ENCODE measurements around the gene TNFRSF14.

Gene TNFRSF14

GRCh38 chr1:2587071-2587859 is 31.1 kb downstream of the TNFRSF14 start:
- DNase-seq (ENCODE audit: low read depth in 3 of 3) = no peak

GRCh38 chr1:2587860-2588571 is 31.8 kb downstream of the TNFRSF14 start:
- DNase-seq (ENCODE audit: low read depth in 3 of 3) = no peak

- DNase-seq (ENCODE audit: low read depth in 3 of 3) = no peak
Measured at GRCh38 chr1:2588661-2589430, 32.7 kb downstream of the TNFRSF14 start.

- no peak for DNase-seq (ENCODE audit: low read depth in 3 of 3)
Measured at GRCh38 chr1:2589431-2590232, 33.5 kb downstream of the TNFRSF14 start.

GRCh38 chr1:2590233-2591141 is 34.3 kb downstream of the TNFRSF14 start:
- no peak for DNase-seq (ENCODE audit: low read depth in 3 of 3)

GRCh38 chr1:2591233-2591580 is 35.0 kb downstream of the TNFRSF14 start:
- no peak for DNase-seq (ENCODE audit: low read depth in 3 of 3)

- DNase-seq (ENCODE audit: low read depth in 3 of 3) = no peak
Measured at GRCh38 chr1:2591581-2592261, 35.5 kb downstream of the TNFRSF14 start.

GRCh38 chr1:2592672-2593071 is 36.5 kb downstream of the TNFRSF14 start:
- DNase-seq (ENCODE audit: low read depth in 3 of 3) = no peak

GRCh38 chr1:2593251-2593878 is 37.2 kb downstream of the TNFRSF14 start:
- DNase-seq (ENCODE audit: low read depth in 3 of 3) = no peak

GRCh38 chr1:2594001-2594640 is 38.0 kb downstream of the TNFRSF14 start:
- no peak for DNase-seq (ENCODE audit: low read depth in 3 of 3)

- DNase-seq (ENCODE audit: low read depth in 3 of 3) = no peak
Measured at GRCh38 chr1:2594641-2595131, 38.5 kb downstream of the TNFRSF14 start.

- no peak for DNase-seq (ENCODE audit: low read depth in 3 of 3)
Measured at GRCh38 chr1:2595261-2595811, 39.2 kb downstream of the TNFRSF14 start.

GRCh38 chr1:2595812-2596529 is 39.8 kb downstream of the TNFRSF14 start:
- DNase-seq (ENCODE audit: low read depth in 3 of 3) = no peak

- no peak for DNase-seq (ENCODE audit: low read depth in 3 of 3)
Measured at GRCh38 chr1:2596530-2597333, 40.6 kb downstream of the TNFRSF14 start.

GRCh38 chr1:2597441-2598328 is 41.5 kb downstream of the TNFRSF14 start:
- DNase-seq (ENCODE audit: low read depth in 3 of 3) = no peak

GRCh38 chr1:2598329-2598931 is 42.3 kb downstream of the TNFRSF14 start:
- DNase-seq (ENCODE audit: low read depth in 3 of 3) = no peak
